GM18526 (cell line): ENCODE results near the gene MRC2.

Experiments
- POLR2A ChIP-seq: IDR thresholded peaks from 3 replicates; pipeline ENCODE4 v1.6.1; 2011; ENCODE audit not compliant: insufficient read length; ENCODE audit errors: extremely low read depth

The MRC2 gene

DNA sequence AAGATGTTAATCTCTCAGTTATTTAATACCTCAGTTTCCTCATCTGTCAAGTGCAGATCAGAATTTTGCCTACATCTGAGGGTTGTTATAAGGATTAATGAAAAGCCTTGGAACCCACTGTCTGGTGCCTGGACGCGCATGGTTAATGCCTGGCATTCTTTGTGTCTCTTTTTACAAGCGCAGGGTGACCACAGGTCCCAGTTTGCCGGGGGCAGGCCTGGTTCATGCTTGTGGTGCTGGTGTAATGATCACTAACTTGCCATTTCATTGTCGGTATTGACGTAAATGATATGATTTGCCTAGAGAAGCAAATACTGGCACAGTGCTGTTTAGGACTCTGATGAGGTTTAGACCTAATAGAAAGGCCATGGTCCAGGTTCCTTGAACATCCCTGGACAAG lies 23.1 kb downstream of the MRC2 start:
- no peak for TF ChIP-seq POLR2A

DNA sequence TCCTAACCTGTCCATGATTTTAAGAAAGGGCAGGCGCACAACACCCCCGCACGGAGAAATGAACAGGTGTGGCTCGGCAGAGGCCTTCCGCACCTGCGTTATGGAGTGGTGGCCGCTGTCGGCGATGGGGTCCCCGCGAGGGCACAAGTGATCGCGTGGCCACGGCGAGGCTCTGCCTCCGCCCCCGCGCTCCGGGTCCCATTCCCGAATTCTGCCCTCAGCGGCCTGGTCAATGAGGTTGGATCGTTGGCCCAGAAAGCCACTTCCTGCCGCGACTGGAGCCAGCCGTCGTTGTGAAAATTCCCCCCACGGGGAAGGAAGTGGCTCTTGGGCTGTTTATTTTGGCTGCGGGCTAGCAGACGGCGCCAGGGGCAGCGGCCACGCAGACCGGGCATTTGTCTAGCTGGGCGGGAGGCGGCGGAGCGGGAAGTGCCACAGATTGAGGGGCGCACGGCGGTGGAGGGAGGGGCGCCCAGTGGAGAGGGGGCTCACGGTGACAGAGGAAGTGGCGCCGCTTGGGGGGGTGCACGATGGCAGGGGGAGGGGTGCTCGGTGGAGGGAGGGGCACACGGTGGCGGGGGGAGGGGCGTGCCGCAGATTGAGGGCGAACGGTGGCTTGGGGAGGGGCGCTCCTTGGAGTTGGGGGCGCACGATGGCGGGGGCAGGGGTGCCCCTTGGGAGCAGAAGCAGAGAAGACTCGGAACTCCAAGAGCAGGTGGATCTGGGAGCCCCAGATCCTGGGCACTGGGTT lies 25.0 kb downstream of the MRC2 start:
- TF ChIP-seq POLR2A = no peak

DNA sequence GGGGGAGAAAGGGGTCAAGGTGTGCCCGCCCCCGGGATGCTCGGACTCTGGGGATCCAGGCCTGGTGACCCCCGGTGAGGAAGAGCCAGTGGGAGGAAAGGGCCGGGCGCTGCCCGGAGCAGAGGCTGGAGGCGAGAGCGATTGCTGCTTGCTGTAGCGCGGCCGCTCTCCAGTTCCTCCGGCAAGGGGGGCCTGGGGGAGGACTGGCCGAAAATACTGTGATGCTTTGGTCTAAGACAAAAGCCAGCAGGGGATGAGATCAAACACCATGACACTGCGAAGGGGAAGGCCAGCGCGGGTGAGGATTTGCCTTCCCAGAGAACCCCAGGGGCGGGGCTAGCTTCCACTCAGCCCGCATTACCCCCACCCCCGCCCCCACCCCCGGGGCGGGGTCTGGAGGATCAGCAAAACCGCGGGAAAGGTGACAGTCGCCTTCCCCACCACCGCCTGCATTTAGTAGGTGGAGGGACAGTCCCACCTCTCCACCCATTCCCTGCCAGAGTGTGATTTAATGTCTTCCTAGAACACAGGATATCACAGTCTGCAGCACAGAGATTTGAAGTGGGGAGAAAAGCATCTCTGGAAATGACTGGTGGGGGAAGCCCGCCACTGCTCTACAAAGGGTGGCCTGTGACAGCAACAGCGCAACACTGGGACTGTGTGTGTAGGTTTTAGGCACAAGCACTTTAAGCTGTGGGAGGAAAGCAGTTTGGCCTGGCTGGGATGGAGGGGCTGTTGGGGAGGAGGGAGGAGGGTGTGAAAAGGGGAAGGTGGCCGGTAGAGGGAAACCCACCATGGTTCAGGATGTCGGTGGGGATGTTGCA lies 25.7 kb downstream of the MRC2 start:
- no peak for TF ChIP-seq POLR2A

DNA sequence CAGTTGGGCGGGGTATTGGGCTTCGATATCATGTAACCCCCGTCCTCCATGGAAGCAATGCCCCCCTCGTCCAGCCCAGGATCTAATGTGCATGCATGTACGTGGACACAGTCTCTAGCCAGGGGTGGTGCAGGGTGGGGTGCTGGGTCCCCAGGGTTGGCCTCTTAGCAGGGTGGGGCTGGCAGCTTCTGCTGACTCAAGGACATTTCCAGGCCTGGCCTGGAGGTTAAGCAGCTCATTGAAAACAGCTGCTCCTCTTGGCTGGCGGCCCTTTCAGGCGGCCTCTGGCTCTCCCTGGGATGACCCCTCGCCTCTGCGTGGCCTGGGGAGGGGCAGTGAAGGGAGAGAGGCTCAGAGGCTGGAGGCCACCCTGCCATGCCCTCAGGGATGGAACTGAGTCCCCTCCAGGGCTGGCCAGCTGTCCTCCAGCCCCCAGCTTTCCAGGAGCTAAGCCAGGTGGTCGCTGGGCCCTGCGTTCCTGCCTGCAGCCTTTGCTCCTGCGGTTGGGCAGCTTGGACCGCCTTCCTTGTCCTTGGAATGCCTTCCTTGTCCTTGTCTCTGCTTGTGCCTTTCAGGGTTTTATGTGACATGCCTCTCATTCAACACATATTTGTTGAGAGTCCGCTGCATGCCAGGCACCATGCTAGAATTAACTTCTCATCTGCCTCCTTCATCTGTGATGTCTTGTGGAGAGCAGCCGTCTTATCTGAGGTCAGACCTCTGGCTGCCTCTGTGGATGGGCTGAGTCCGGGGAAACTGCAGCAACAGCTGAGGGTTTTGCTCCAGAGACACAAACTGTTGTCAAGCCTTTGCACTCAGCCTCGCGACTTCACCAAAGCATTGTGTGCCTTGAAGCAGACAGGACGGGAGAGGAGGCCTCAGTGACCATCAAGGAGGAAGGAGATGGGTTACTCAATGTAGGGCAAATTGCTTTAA lies 26.6 kb downstream of the MRC2 start:
- TF ChIP-seq POLR2A = no peak

DNA sequence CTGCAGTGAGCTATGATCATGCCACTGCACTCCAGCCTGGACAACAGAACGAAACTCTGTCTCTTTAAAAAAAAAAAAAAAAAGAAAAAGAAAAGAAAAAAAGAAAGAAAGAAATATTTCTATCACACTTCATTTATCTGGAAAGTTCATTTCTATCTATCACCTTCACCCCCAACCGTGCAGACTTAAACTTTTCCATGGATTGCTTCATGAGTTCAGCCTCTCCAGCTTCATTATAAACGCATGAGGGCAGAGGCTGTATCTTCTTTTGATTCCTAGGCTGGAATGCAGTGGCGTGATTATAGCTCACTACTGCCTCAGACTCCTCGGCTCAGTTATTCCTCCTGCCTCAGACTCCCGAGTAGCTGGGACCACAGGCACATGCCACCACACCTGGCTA lies 28.2 kb downstream of the MRC2 start:
- no peak for TF ChIP-seq POLR2A

DNA sequence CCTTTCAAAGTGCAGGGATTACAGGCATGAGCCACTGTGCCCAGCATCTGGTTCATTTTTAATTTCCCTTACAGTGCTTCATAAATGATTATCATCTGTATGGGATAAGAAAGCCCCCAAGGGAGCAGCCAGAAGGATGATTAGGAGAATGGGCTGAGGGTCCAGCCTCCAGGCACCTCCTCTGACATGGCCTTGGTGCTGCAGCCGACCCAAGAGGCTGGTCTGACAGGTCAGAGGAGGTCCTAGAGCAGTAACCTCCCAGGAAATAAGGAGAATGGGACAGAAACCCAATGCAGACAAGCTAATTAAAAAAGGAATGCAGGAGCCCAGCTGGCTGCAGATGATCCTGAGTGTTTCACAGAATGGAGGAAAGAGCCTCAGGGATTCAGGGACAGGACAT lies 29.0 kb downstream of the MRC2 start:
- TF ChIP-seq POLR2A = no peak

DNA sequence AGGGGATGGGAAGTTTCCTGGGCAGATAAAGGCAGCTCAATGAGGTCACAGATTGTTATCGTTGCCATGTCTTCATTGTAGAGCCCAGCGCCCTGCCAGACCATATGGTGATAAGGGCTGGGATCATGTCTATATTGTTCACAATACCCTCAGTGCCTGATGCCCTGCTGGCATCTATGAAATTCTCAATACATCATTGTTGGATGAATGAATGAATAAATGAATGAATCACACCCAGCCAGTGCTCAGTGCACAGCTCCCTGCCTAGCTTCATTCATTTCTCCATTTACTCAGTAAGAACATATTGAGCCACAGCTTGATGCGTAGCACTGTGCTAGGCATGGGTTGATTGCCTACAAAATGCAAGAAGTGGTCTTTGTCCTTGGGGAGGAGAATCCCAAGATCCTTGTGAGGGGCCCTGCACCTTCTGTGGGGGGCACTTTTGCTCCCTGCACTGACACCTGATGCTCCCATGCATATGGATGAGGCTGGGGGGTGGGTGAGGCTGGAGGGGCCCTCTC lies 29.7 kb downstream of the MRC2 start:
- no peak for TF ChIP-seq POLR2A

DNA sequence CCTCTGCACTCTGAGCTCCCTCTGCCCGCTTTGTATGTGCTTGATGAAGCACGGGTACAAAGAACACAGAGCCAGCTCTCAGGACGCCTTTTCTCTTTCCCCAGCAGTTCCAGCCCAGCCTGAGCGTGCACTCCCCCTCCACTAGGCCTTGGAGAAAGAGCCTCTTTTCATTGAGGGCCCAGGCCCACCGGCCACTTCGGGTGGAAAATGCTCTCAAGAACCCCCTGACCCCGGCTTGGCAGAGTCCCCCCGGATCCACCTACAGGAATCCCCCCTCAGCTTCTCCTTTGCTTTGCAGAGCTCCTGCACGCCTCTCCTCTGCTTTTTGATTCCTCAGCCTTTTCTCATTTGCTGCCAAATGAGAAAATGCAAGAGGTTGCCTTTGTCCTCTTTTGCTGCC lies 30.2 kb downstream of the MRC2 start:
- no peak for TF ChIP-seq POLR2A

DNA sequence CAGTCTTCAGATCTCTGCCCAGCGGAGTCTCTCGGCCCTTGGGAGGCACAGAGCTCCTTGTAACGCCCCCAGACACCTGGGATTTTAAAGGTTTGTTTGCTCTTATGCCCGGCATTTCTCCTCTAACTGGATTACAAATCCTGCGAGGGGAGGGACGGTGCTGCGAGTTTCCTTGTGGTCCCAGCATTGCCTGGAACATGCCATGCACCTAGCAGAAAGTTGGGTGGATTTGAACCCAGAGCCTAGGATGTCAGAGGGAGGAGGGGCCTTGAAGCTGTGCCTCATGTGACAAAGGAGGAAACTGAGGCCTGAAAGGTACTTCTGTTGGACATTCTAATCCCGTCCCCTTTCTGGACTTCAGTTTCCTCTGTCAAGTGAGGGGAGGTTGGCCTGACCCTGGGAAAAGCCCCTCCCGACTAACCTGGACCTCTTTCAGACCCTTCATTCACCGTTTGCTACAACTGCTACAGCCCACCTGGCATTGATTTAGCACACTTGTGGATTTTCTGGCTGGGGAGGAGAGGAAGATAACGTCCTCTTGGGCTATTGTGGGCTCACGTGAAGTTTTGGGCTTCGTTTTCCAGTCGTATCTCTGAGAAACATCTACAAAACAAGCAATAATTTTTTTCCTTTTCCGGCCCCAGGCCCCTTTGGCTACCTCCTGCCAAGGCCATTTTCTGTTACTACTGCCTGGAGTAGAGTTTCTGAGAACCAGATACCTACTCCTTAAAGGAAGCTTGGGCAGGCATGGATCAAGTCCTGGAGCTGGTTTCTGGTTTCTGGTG lies 30.9 kb downstream of the MRC2 start:
- no peak for TF ChIP-seq POLR2A

DNA sequence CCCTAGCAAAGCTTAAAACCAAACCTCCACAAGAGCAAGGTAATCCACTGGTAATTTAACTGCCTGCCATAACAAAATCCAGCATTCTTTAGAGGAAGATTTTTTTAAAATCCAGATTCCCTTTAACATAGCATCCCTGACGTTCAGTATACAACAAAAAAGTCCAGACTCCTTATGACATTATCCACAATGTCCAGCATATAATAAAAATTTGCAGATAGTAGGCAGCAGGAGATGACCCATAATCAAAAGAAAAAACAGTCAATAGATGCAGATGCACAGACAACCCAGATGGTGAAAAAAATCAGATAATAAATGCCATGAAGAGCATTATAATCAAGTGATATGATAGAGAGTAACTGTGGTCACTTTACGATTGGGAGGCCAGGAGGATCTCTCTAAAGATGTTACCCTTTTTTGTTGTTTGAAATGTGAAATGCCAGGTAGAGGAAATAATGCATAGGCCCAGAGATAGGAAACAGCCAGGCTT lies 33.2 kb downstream of the MRC2 start:
- TF ChIP-seq POLR2A = no peak

DNA sequence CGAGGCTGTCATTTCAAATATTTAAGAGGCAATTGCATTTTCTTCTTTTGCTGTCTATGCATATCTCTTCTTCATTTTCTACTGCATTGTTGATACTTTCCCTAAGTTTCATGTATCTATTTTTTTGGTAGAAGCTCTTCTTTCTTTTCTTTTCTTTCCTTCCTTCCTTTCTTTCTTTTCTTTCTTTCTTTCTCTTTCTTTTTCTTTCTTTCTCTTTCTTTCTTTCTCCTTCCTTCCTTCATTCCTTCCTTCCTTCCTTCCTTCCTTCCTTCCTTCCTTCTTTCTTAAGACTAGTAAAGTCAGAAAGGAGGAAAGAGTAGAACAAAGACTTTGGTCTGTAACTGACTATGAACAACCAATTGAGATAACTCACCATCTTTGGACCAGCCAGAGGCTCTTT lies 33.9 kb downstream of the MRC2 start:
- TF ChIP-seq POLR2A = no peak

DNA sequence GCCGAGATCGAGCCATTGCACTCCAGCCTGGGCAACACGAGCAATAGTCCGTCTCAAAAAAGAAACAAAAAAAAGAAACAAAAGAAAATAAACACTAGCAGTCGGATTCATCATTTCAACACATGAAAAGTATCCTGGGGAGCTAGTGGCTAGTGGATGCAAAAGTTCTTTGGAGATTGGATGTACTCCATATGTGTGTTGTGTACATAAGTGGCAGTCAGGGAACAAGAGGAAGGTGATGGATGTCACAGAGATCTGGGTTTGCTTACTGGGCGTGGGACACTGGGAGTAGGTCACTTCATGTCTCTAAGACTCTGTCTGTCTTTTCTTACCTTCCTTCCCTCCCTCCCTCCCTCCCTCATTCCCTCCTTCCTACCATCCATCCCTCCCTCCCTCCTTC lies 35.4 kb downstream of the MRC2 start:
- no peak for TF ChIP-seq POLR2A

DNA sequence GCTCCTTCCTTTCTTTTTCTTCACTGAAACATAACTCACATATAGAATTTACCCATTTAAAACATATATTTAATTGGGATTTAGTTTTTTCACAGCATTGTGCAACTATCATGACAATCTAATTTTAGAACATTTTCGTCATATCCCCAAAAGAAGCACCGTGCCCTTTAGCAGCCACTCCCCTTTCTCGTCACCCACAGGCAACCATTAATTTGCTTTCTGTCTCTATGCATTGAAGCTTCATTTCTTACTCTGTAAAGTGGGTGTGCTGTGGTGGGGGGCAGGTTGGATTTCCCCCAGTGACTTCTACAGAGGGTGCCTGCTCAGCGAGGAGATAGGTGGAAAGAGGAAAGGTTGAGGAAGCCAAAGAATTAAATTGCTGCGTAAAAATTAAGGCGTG lies 35.8 kb downstream of the MRC2 start:
- TF ChIP-seq POLR2A = no peak
